Adrenal gland (tissue), 12 donors: Measurements from ENCODE around the gene ALCAM. TPM values are rescaled to one million over a fixed set of nuclear protein-coding genes. Genes with fewer than 3 reads are reported as not detected.

Experiments used
- DNase-seq, 7 donors: peaks; one replicate each; pipeline ENCODE4 v3.0.0-alpha.2; 2019 to 2020
- H3K27ac ChIP-seq, 5 donors: fragments of 200-600 bp; sonication (generic) in 4 of 5; 1 replicate in 3 of 5; 2 replicates in 2 of 5; pipeline versions ENCODE4 v1.5.1 to v1.8.0; 2016 to 2020; ENCODE audit warnings: mild to moderate bottlenecking in 1 of 5
- H3K27me3 ChIP-seq: fragments of 200-600 bp; 2 replicates; pipeline ENCODE4 v1.8.0; 2021
- H3K36me3 ChIP-seq, 2 donors: fragments of 200-600 bp; replicated peaks in 1 of 2; 1 replicate in 1 of 2; 2 replicates in 1 of 2; pipeline versions ENCODE4 v1.5.1 to v1.8.0; 2018 to 2022
- H3K4me1 ChIP-seq, 2 donors: fragments of 200-600 bp; replicated peaks in 1 of 2; 1 replicate in 1 of 2; 2 replicates in 1 of 2; pipeline versions ENCODE4 v1.5.1 to v1.8.0; 2018 to 2021
- H3K4me3 ChIP-seq, 4 donors: fragments of 200-600 bp; sonication (generic) in 3 of 4; one replicate each; pipeline ENCODE4 v1.5.1; 2016 to 2018
- H3K9me3 ChIP-seq, 3 donors: fragments of 200-600 bp; sonication (generic) in 1 of 3; replicated peaks in 1 of 3; 1 replicate in 2 of 3; 2 replicates in 1 of 3; pipeline versions ENCODE4 v1.5.1 to v1.8.0; 2016 to 2021
- CTCF ChIP-seq, 6 experiments: fragments of 450-650 bp in 4 of 6; fragments of 200-600 bp in 2 of 6; sonication (generic) in 1 of 6; IDR thresholded peaks; 1 replicate in 5 of 6; 2 replicates in 1 of 6; pipeline versions ENCODE4 v1.5.1 to v1.8.0; 2016 to 2021; ENCODE audit warnings: antibody characterized with exemption in 6 of 6, mild to moderate bottlenecking in 2 of 6, moderate library complexity in 1 of 6
- POLR2A ChIP-seq, 2 donors: fragments of 450-650 bp; IDR thresholded peaks; one replicate each; pipeline ENCODE4 v1.6.1; 2017; ENCODE audit warnings: antibody characterized with exemption in 2 of 2, mild to moderate bottlenecking in 2 of 2, moderate library complexity in 1 of 2
- WGBS, 4 donors: extraction: QIAGEN DNeasy Blood & Tissue Kit in 2 of 4; methylation state at CpG; one replicate each; pipeline versions ENCODE4 v1.1.5 to v1.1.7; 2013 to 2017; 5-methylcytosine and 5-hydroxymethylcytosine counted together
- intact Hi-C, 2 donors: fragments of 100-400 bp; cut with DNase I; formaldehyde crosslinking; loops; one replicate each; pipeline versions ENCODE4 v1.14.1 to v1.15.0; 2022 to 2023
- polyA plus RNA-seq, 3 donors: library from polyadenylated mRNA; stranded (reverse); fragments of 200-250 nt in 2 of 3; fragments of 350-450 nt in 1 of 3; fragmentation: Illumina TruSeq in 1 of 3; extraction: RNeasy Lipid Tissue Mini Kit (QIAGEN cat#74804) in 1 of 3; gene quantifications; one replicate each; pipeline ENCODE4 v1.2.3, GENCODE V29; 2013 to 2014
- total RNA-seq, 9 donors: library from RNA; depleted of rRNA in 4 of 9; stranded (reverse); fragments of >200 nt in 4 of 9; fragments of 120-200 nt in 1 of 9; fragmentation: NEBNext Ultra II Directional in 1 of 9; extraction: Animal tissue kit (Norgen Biotek cat#: 25700) in 1 of 9; gene quantifications; one replicate each; pipeline versions ENCODE4 v1.1.0 to v1.2.4, GENCODE V29; 2013 to 2023
- donor health status: healthy with polysubstance abuse.
- donor health status: Bipolar disorder and iron deficiency.
- donor health status: DM: yes; HTN: yes; CAD: no.
- donor health status: DM: no; HTN: no; CAD: no.
- donor health status: DM: no; HTN: no; CAD: no.
- donor health status: DM: yes; HTN: yes; CAD: no.

The ALCAM gene
- total and polyA plus RNA-seq, 12 donors = 9.1 to 64.1 (median 23.9) TPM

GRCh38 chr3:105620236-105620635 lies 253.5 kb downstream of the ALCAM start:
- Histone ChIP-seq H3K36me3 (no peaks in the 10 kb centered on the region), H3K4me1 (no peaks in the 10 kb centered on the region), H3K4me3 (no peak overlapping the region), H3K27ac (no peak overlapping the region), H3K27me3 (no peaks in the 10 kb centered on the region), H3K9me3 (no peaks in the 10 kb centered on the region)
- DNase-seq = no peak
- no peak for TF ChIP-seq POLR2A (IDR thresholded peaks at IDR 0.05)
- TF ChIP-seq CTCF (IDR thresholded peaks at IDR 0.05) = no peak
- intact Hi-C loops = no loop called here
- WGBS, 4 donors = 91 to 93% (median 92%) methylated on average over 2 of the region's 2 CpGs

GRCh38 chr3:105622169-105622568 lies 255.5 kb downstream of the ALCAM start:
- Histone ChIP-seq H3K4me3 (no peak overlapping the region), H3K9me3 (no peaks in the 10 kb centered on the region), H3K27ac (no peak overlapping the region), H3K36me3 (no peaks in the 10 kb centered on the region), H3K27me3 (no peaks in the 10 kb centered on the region), H3K4me1 (no peaks in the 10 kb centered on the region)
- no peak for DNase-seq
- intact Hi-C loops = no loop called here
- TF ChIP-seq POLR2A (IDR thresholded peaks at IDR 0.05) (no peak), CTCF (IDR thresholded peaks at IDR 0.05) (no peak)
